ENCODE results near the gene RFPL2.

RFPL2 gene

GRCh38 chr22:32204856-32205722, at the start of gene RFPL2:
RFPL2 (minus strand) TSS chr22:32205073; CDS start chr22:32202451, 2,622 bp downstream.
- DNase-seq (ENCODE audit: low read depth) = no peak
- no peak for TF ChIP-seq CTCF (conservative IDR thresholded peaks at IDR 0.05; ENCODE audit: control insufficient read depth, insufficient read depth, low read depth, low read length)
- H3K4me3 ChIP-seq (ENCODE audit: control insufficient read depth, low read depth, low read length) = no peak within 1 kb of the TSS

DNA sequence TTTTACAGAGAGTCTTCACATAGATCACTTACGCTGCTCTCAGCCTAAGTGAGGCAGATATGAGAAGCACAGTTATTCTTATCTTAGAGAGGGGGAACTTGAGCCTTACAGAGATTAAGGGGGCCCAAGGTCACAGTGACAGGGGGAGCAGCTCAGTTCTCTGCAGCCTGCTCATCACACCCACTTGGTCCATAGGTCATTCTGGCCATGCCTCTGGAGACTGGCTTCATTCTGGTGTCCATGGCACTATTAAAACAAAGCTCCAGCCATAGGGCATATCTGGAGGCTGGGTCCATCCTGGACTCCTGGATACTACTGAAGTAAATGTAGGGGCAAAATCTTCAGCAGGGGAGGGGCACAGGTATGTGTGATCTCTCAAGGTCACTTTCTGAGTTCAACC, 44.4 kb upstream of the RFPL2 start:
- H3K4me3 ChIP-seq (ENCODE audit: control insufficient read depth, low read depth, low read length) = no peak overlapping the region
- no peak for DNase-seq (ENCODE audit: low read depth)
- no peak for TF ChIP-seq CTCF (conservative IDR thresholded peaks at IDR 0.05; ENCODE audit: control insufficient read depth, insufficient read depth, low read depth, low read length)

DNA sequence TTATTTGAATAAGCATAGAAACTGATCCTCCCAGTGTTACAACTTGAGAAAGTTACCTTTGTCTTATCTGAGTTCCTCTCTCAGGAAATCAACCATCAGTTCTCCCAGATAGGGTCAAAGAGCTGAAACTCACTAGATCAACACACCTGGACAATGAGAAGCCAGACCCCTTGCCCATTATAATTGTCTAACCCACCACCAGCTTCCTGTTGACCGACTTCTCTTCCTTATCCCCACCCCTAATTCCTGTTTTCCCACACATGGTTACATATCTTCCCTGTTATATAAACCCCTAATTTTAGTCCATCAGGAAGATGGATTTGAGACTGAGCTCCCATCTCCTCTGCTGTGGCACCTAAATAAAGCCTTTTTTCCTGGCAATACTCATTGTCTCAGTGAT, 43.4 kb upstream of the RFPL2 start:
- no peak for DNase-seq (ENCODE audit: low read depth)

GRCh38 chr22:32246166-32246565, 41.3 kb upstream of the RFPL2 start:
- no peak overlapping the region for H3K4me3 ChIP-seq (ENCODE audit: control insufficient read depth, low read depth, low read length)
- no peak for DNase-seq (ENCODE audit: low read depth)
- TF ChIP-seq CTCF (conservative IDR thresholded peaks at IDR 0.05; ENCODE audit: control insufficient read depth, insufficient read depth, low read depth, low read length) = no peak

More for the DNA sequence above, 43.4 kb upstream of the RFPL2 start:
- no peak overlapping the region for H3K4me3 ChIP-seq (ENCODE audit: control insufficient read depth, low read depth, low read length)
- TF ChIP-seq CTCF (conservative IDR thresholded peaks at IDR 0.05; ENCODE audit: control insufficient read depth, insufficient read depth, low read depth, low read length) = no peak

GRCh38 chr22:32245042-32245441, 40.2 kb upstream of the RFPL2 start:
- no peak for TF ChIP-seq CTCF (conservative IDR thresholded peaks at IDR 0.05; ENCODE audit: control insufficient read depth, insufficient read depth, low read depth, low read length)
- no peak overlapping the region for H3K4me3 ChIP-seq (ENCODE audit: control insufficient read depth, low read depth, low read length)
- DNase-seq (ENCODE audit: low read depth) = no peak

DNA sequence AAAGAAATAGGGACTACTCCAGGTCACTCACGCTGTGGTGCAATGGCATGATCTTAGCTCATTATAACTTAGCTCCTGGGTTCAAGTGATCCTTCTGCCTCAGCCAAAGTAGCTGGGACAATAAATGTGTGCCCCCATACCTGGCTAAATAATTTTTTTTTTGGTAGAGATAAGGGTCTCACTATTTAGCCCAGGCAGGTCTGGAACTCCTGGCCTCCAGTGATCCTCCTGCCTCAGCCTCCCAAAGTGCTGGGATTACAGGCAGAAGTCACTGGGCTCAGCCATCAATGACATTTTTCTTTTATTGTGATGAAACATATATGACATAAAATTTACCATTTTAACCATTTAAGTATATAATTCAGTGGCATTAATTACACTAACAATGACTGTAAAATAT, 39.7 kb upstream of the RFPL2 start:
- TF ChIP-seq CTCF (conservative IDR thresholded peaks at IDR 0.05; ENCODE audit: control insufficient read depth, insufficient read depth, low read depth, low read length) = no peak
- DNase-seq (ENCODE audit: low read depth) = no peak
- H3K4me3 ChIP-seq (ENCODE audit: control insufficient read depth, low read depth, low read length) = no peak overlapping the region
